HepG2 (cell line): ENCODE data around the gene KIF17. TPM values are rescaled to one million over a fixed set of nuclear protein-coding genes. Genes with fewer than 3 reads are reported as not detected.

Experiments used
- ATAC-seq: fragments of 200-7000 bp; cut with Tn5 transposase; 3 replicates; pipeline ENCODE4 v1.9.1; 2020; ENCODE audit warnings: mild to moderate bottlenecking, moderate library complexity
- BruUV-seq: library from RNA; stranded (reverse); fragments of 400-500 nt; replicated peaks from 2 replicates; lab custom pipeline; 2021; lab: Mats Ljungman, UMichigan
- CTCF ChIA-PET: fragments of 300-600 bp; formaldehyde crosslinking; extraction: SDS; loops from one replicate; lab custom pipeline; 2021; ENCODE audit warnings: low total read pairs, inconsistent platforms, low intra/inter-chr PET ratio; lab: Yijun Ruan, JAX
- POLR2A ChIA-PET: fragments of 350-600 bp; sonication (Branson Sonifier 250); formaldehyde crosslinking; loops from one replicate; lab custom pipeline; 2020; ENCODE audit warnings: antibody characterized with exemption, inconsistent platforms; lab: Yijun Ruan, JAX
- DNase-seq: peaks from one replicate; pipeline ENCODE4 v3.0.0-alpha.2; 2015; ENCODE audit warnings: low spot score
- FAIRE-seq: peaks from 3 replicates; lab custom pipeline; 2011; peaks lifted over from hg19 to GRCh38; lab: Jason Lieb, UNC
- H2AFZ ChIP-seq: one replicate; pipeline ENCODE4 v1.6.1; 2011; ENCODE audit warnings: low read length, inconsistent platforms
- H3K27ac ChIP-seq: fragments of 300-600 bp; 3 replicates; pipeline ENCODE4 v1.8.0; 2011; ENCODE audit warnings: mixed run types, mild to moderate bottlenecking, mixed read lengths, low read length, inconsistent platforms; ENCODE audit not compliant: insufficient read depth; ENCODE audit errors: extremely low read length
- H3K27me3 ChIP-seq, 2 experiments: fragments of 200-600 bp in 1 of 2; 2 replicates in 1 of 2; 3 replicates in 1 of 2; pipeline versions ENCODE4 v1.6.0 to v1.8.0; 2011; ENCODE audit warnings: low read length in 2 of 2, mild to moderate bottlenecking in 2 of 2, moderate library complexity in 2 of 2, inconsistent platforms in 1 of 2; ENCODE audit not compliant: insufficient read depth in 2 of 2, control insufficient read depth in 1 of 2
- H3K36me3 ChIP-seq, 2 experiments: fragments of 200-600 bp in 1 of 2; replicated peaks in 1 of 2; 2 replicates in 1 of 2; 3 replicates in 1 of 2; pipeline versions ENCODE4 v1.5.1 to v1.8.0; 2011; ENCODE audit warnings: low read length in 2 of 2, inconsistent platforms in 1 of 2; ENCODE audit not compliant: insufficient read depth in 2 of 2, control insufficient read depth in 1 of 2
- H3K4me1 ChIP-seq: 2 replicates; pipeline ENCODE4 v1.5.1; 2012; ENCODE audit warnings: low read length, inconsistent platforms; ENCODE audit not compliant: insufficient read depth
- H3K4me2 ChIP-seq: 2 replicates; pipeline ENCODE4 v1.6.0; 2011; ENCODE audit warnings: low read depth, low read length, inconsistent platforms
- H3K4me3 ChIP-seq, 3 experiments: fragments of 200-600 bp in 1 of 3; sonication (generic), shearing (Covaris generic) in 1 of 3; replicated peaks in 1 of 3; 2 replicates each; pipeline ENCODE4 v1.5.1; 2011 to 2016; ENCODE audit warnings: low read length in 3 of 3, inconsistent platforms in 2 of 3, low read depth in 2 of 3, mild to moderate bottlenecking in 2 of 3, control low read depth in 1 of 3, mixed read lengths in 1 of 3; ENCODE audit not compliant: insufficient read depth in 1 of 3
- H3K79me2 ChIP-seq: one replicate; pipeline ENCODE4 v1.6.1; 2011; ENCODE audit warnings: low read length, inconsistent platforms; ENCODE audit not compliant: insufficient read depth
- H3K9ac ChIP-seq: 2 replicates; pipeline ENCODE4 v1.6.0; 2011; ENCODE audit warnings: mild to moderate bottlenecking, low read depth, low read length, inconsistent platforms; ENCODE audit not compliant: insufficient read depth
- H3K9me3 ChIP-seq: 2 replicates; pipeline ENCODE4 v1.5.1; 2012; ENCODE audit warnings: mild to moderate bottlenecking, low read length
- H4K20me1 ChIP-seq: 2 replicates; pipeline ENCODE4 v1.6.0; 2011; ENCODE audit warnings: inconsistent platforms, mild to moderate bottlenecking, low read length, moderate library complexity; ENCODE audit not compliant: insufficient read depth
- NRL ChIP-seq: sonication (generic); formaldehyde crosslinking; IDR thresholded peaks from 2 replicates; pipeline ENCODE4 v1.5.0; 2020; ENCODE audit warnings: missing genetic modification reagents, mild to moderate bottlenecking, moderate library complexity, borderline replicate concordance
- SMYD3 ChIP-seq: sonication (generic); formaldehyde crosslinking; IDR thresholded peaks from 2 replicates; pipeline ENCODE4 v1.8.1; 2023; ENCODE audit warnings: mild to moderate bottlenecking, missing genetic modification reagents
- WIZ ChIP-seq: sonication (generic); formaldehyde crosslinking; IDR thresholded peaks from 2 replicates; pipeline ENCODE4 v1.5.1; 2020; ENCODE audit warnings: mild to moderate bottlenecking, missing genetic modification reagents
- ZFYVE20 ChIP-seq: sonication (generic); formaldehyde crosslinking; IDR thresholded peaks from 2 replicates; pipeline ENCODE4 v1.8.0; 2023; ENCODE audit warnings: low read depth, mild to moderate bottlenecking, moderate library complexity, missing genetic modification reagents, borderline replicate concordance
- ZNF543 ChIP-seq: sonication (generic); formaldehyde crosslinking; IDR thresholded peaks from 2 replicates; pipeline ENCODE4 v1.4.0; 2020; ENCODE audit warnings: mild to moderate bottlenecking, missing genetic modification reagents
- ZNF562 ChIP-seq: sonication (generic); formaldehyde crosslinking; IDR thresholded peaks from 2 replicates; pipeline ENCODE4 v1.8.0; 2022; ENCODE audit warnings: missing genetic modification reagents, borderline replicate concordance
- WGBS: methylation state at CpG from one replicate; pipeline ENCODE4 v1.1.6; 2017; ENCODE audit warnings: low lambda C conversion rate; 5-methylcytosine and 5-hydroxymethylcytosine counted together
- in situ Hi-C: cut with HindIII; loops from 2 replicates; pipeline ENCODE4 v1.10.0; 2017; ENCODE audit warnings: low pct_unique_long_range_greater_than_20kb; ENCODE audit not compliant: extremely low pct_ligation_motif_present
- intact Hi-C: fragments of 100-400 bp; cut with micrococcal nuclease; formaldehyde crosslinking; loops from one replicate; pipeline ENCODE4 v1.10.0; 2022; ENCODE audit not compliant: unreplicated experiment
- polyA plus RNA-seq, 8 experiments: library from polyadenylated mRNA; depleted of rRNA in 3 of 8; stranded (reverse) in 7 of 8; unstranded in 1 of 8; fragments of >200 nt; fragmentation: Illumina TruSeq in 4 of 8; extraction: Trizol in 4 of 8; gene quantifications; 2 replicates each; pipeline versions ENCODE4 v1.2.1 to v1.2.3, GENCODE V29; 2011 to 2016; ENCODE audit warnings: low read depth in 4 of 8, missing spikeins in 1 of 8, mixed read lengths in 1 of 8; ENCODE audit not compliant: insufficient read depth in 1 of 8
- total RNA-seq, 5 experiments: library from RNA; depleted of rRNA; stranded (reverse); fragments of >200 nt; fragmentation: Illumina TruSeq; extraction: Trizol; gene quantifications; 2 replicates each; pipeline ENCODE4 v1.2.3, GENCODE V29; 2016; ENCODE audit warnings: low read depth in 1 of 5
- TF ChIP-seq, protein P1 (sequence below): sonication (generic); formaldehyde crosslinking; IDR thresholded peaks from 2 replicates; pipeline ENCODE4 v1.5.0; 2020; ENCODE audit warnings: mild to moderate bottlenecking, missing genetic modification reagents, borderline replicate concordance

The KIF17 gene
- total and polyA plus RNA-seq, 2 of the 13 experiments (the other 11 are each of a cell fraction or from before 2014, with no cell fraction given): 0.24 to 0.44 TPM

DNA sequence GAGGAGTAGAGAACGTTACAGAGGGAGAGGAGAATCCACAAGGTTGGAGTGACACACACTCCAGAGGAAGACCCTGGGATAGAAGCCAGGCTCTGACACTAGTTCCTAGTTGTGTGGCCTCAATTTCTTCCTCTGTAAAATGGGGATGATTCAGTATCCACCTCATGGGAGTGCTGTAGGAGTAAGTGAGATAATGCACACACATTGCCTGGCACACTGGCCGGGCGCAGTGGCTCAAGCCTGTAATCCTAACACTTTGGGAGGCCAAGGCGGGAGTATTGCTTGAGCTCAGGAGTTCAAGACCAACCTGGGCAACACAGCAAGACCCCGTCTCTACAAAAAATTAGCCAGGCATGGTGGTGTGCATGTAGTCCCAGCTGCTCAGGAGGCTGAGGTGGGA, 8.9 kb downstream of the KIF17 start (continued):
- TF ChIP-seq, protein P1, sequence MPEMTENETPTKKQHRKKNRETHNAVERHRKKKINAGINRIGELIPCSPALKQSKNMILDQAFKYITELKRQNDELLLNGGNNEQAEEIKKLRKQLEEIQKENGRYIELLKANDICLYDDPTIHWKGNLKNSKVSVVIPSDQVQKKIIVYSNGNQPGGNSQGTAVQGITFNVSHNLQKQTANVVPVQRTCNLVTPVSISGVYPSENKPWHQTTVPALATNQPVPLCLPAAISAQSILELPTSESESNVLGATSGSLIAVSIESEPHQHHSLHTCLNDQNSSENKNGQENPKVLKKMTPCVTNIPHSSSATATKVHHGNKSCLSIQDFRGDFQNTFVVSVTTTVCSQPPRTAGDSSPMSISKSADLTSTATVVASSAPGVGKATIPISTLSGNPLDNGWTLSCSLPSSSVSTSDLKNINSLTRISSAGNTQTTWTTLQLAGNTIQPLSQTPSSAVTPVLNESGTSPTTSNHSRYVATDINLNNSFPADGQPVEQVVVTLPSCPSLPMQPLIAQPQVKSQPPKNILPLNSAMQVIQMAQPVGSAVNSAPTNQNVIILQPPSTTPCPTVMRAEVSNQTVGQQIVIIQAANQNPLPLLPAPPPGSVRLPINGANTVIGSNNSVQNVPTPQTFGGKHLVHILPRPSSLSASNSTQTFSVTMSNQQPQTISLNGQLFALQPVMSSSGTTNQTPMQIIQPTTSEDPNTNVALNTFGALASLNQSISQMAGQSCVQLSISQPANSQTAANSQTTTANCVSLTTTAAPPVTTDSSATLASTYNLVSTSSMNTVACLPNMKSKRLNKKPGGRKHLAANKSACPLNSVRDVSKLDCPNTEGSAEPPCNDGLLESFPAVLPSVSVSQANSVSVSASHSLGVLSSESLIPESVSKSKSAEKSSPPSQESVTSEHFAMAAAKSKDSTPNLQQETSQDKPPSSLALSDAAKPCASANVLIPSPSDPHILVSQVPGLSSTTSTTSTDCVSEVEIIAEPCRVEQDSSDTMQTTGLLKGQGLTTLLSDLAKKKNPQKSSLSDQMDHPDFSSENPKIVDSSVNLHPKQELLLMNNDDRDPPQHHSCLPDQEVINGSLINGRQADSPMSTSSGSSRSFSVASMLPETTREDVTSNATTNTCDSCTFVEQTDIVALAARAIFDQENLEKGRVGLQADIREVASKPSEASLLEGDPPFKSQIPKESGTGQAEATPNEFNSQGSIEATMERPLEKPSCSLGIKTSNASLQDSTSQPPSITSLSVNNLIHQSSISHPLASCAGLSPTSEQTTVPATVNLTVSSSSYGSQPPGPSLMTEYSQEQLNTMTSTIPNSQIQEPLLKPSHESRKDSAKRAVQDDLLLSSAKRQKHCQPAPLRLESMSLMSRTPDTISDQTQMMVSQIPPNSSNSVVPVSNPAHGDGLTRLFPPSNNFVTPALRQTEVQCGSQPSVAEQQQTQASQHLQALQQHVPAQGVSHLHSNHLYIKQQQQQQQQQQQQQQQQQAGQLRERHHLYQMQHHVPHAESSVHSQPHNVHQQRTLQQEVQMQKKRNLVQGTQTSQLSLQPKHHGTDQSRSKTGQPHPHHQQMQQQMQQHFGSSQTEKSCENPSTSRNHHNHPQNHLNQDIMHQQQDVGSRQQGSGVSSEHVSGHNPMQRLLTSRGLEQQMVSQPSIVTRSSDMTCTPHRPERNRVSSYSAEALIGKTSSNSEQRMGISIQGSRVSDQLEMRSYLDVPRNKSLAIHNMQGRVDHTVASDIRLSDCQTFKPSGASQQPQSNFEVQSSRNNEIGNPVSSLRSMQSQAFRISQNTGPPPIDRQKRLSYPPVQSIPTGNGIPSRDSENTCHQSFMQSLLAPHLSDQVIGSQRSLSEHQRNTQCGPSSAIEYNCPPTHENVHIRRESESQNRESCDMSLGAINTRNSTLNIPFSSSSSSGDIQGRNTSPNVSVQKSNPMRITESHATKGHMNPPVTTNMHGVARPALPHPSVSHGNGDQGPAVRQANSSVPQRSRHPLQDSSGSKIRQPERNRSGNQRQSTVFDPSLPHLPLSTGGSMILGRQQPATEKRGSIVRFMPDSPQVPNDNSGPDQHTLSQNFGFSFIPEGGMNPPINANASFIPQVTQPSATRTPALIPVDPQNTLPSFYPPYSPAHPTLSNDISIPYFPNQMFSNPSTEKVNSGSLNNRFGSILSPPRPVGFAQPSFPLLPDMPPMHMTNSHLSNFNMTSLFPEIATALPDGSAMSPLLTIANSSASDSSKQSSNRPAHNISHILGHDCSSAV (CRISPR knock-in tag): no peak
- TF ChIP-seq, all 625 proteins: peak for 1

DNA sequence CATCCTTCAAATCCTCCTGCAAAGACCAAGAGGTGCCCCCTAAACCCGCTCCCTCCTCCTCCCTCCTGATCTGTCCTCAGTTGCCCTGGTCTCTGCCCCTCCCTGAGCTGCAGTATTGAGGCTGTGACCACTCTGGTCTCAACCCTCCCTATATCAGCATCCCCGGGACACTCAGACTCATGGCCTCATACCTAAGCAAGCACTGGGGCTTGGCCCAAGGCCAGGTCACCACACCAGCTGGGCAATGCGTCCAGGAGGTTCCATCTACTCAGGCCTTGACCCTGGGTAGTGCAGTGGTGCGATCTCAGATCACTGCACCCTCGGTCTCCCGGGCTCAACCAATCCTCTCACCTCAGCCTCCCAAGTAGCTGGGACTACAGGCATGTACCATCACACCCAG, 9.8 kb downstream of the KIF17 start:
- Histone ChIP-seq H2AFZ (no peak overlapping the region), H4K20me1 (no peaks in the 10 kb centered on the region), H3K4me3 (no peak overlapping the region), H3K36me3 (no peaks in the 10 kb centered on the region), H3K79me2 (no peaks in the 10 kb centered on the region), H3K27me3 (0 out of 5 replicates have a peak, but pooled peaks cover 0 to 3% of the 10 kb centered on the region in 2 experiments), H3K4me2 (no peak overlapping the region), H3K4me1 (peaks cover 19% of the 10 kb centered on the region), H3K27ac (no peak overlapping the region), H3K9ac (no peak overlapping the region), H3K9me3 (no peaks in the 10 kb centered on the region)
- POLR2A ChIA-PET: interaction anchor here (1.3 to 1.8 kb wide), 2 partner anchors 78 to 407 kb away, joined by 3 to 7 read pairs; no protein-coding TSS in a partner anchor
- intact Hi-C loops (no loop called here), in situ Hi-C loops (no loop called here)
- no TSS peak for BruUV-seq
- WGBS: 14% methylated on average over 4 of the region's 6 CpGs
- CTCF ChIA-PET: no interaction called here
- FAIRE-seq (no peak), ATAC-seq (no peak), DNase-seq (no peak)
- no peak for TF ChIP-seq ZFYVE20
- no peak for TF ChIP-seq ZNF543 (CRISPR knock-in tag)
- no peak for TF ChIP-seq WIZ (CRISPR knock-in tag)
- no peak for TF ChIP-seq ZNF562
- TF ChIP-seq NRL (CRISPR knock-in tag): no peak
- TF ChIP-seq SMYD3 (CRISPR knock-in tag): no peak
